GM12874 (cell line): Measurements from ENCODE around the gene GRAMD2B.

ENCODE experiments used
- CTCF ChIP-seq: IDR thresholded peaks from 2 replicates; pipeline ENCODE4 v1.5.1; 2011; ENCODE audit warnings: low read depth, mild to moderate bottlenecking, control low read depth, low read length, moderate library complexity; ENCODE audit not compliant: insufficient read depth

The GRAMD2B gene

GRCh38 chr5:126454081-126454480 lies 30.9 kb downstream of the GRAMD2B start:
- no peak for TF ChIP-seq CTCF

GRCh38 chr5:126454535-126454934 lies 31.3 kb downstream of the GRAMD2B start:
- TF ChIP-seq CTCF = no peak

- TF ChIP-seq CTCF = no peak
These were observed 32.1 kb downstream of the GRAMD2B start for GRCh38 chr5:126455264-126455663.

GRCh38 chr5:126455728-126456127 lies 32.5 kb downstream of the GRAMD2B start:
- TF ChIP-seq CTCF = no peak

- no peak for TF ChIP-seq CTCF
These were observed 33.1 kb downstream of the GRAMD2B start for GRCh38 chr5:126456217-126456820.

GRCh38 chr5:126460459-126460858 lies 37.2 kb downstream of the GRAMD2B start:
- TF ChIP-seq CTCF = no peak

- no peak for TF ChIP-seq CTCF
These were observed 37.8 kb downstream of the GRAMD2B start for GRCh38 chr5:126460977-126461376.
